Keratinocyte (primary cell): ENCODE data around the gene CYSTM1. TPM values are rescaled to one million over a fixed set of nuclear protein-coding genes. Genes with fewer than 3 reads are reported as not detected.

Experiments
- DNase-seq: peaks from one replicate; pipeline ENCODE4 v3.0.0-alpha.2; 2011; ENCODE audit warnings: low read depth, missing footprints, low spot score
- FAIRE-seq: peaks from 2 replicates; lab custom pipeline; 2011; peaks lifted over from hg19 to GRCh38; lab: Jason Lieb, UNC
- H2AFZ ChIP-seq: 2 replicates; pipeline ENCODE4 v1.6.0; 2012; ENCODE audit warnings: low read length, control low read depth, inconsistent platforms; ENCODE audit not compliant: control insufficient read depth
- H3K27ac ChIP-seq: 2 replicates; pipeline ENCODE4 v1.5.1; 2011; ENCODE audit warnings: low read length; ENCODE audit not compliant: control insufficient read depth, insufficient read depth
- H3K27me3 ChIP-seq: 3 replicates; pipeline ENCODE4 v1.6.0; 2011; ENCODE audit warnings: low read length; ENCODE audit not compliant: control insufficient read depth, insufficient read depth; ENCODE audit errors: extremely low read depth
- H3K36me3 ChIP-seq, 2 experiments: 2 replicates in 1 of 2; 3 replicates in 1 of 2; pipeline ENCODE4 v1.5.1; 2011; ENCODE audit warnings: low read length in 2 of 2, mild to moderate bottlenecking in 1 of 2; ENCODE audit not compliant: control insufficient read depth in 2 of 2, insufficient read depth in 2 of 2; ENCODE audit errors: extremely low read depth in 1 of 2
- H3K4me1 ChIP-seq: 3 replicates; pipeline ENCODE4 v1.5.1; 2011; ENCODE audit warnings: low read length; ENCODE audit not compliant: control insufficient read depth, insufficient read depth; ENCODE audit errors: extremely low read depth
- H3K4me2 ChIP-seq: 3 replicates; pipeline ENCODE4 v1.6.0; 2011; ENCODE audit warnings: low read depth, low read length; ENCODE audit not compliant: control insufficient read depth, insufficient read depth; ENCODE audit errors: extremely low read depth
- H3K4me3 ChIP-seq, 3 experiments: fragments of 200-600 bp in 1 of 3; sonication (generic) in 1 of 3; 2 replicates in 2 of 3; 3 replicates in 1 of 3; pipeline ENCODE4 v1.5.1; 2011 to 2016; ENCODE audit warnings: low read length in 3 of 3, mild to moderate bottlenecking in 3 of 3, control low read depth in 2 of 3, inconsistent platforms in 1 of 3, low read depth in 1 of 3, mixed read lengths in 1 of 3, mixed run types in 1 of 3, moderate library complexity in 1 of 3; ENCODE audit not compliant: control insufficient read depth in 2 of 3, insufficient read depth in 2 of 3; ENCODE audit errors: extremely low read depth in 1 of 3
- H3K79me2 ChIP-seq: 2 replicates; pipeline ENCODE4 v1.6.0; 2012; ENCODE audit warnings: low read length; ENCODE audit not compliant: control insufficient read depth, insufficient read depth
- H3K9ac ChIP-seq: 3 replicates; pipeline ENCODE4 v1.6.0; 2011; ENCODE audit warnings: low read length; ENCODE audit not compliant: control insufficient read depth, insufficient read depth; ENCODE audit errors: extremely low read depth
- H3K9me1 ChIP-seq: 3 replicates; pipeline ENCODE4 v1.6.0; 2011; ENCODE audit warnings: low read length; ENCODE audit not compliant: control insufficient read depth, insufficient read depth; ENCODE audit errors: extremely low read depth
- H3K9me3 ChIP-seq: 2 replicates; pipeline ENCODE4 v1.5.1; 2012; ENCODE audit warnings: low read depth, low read length; ENCODE audit not compliant: control insufficient read depth
- H4K20me1 ChIP-seq: 3 replicates; pipeline ENCODE4 v1.6.0; 2011; ENCODE audit warnings: low read length; ENCODE audit not compliant: control insufficient read depth, insufficient read depth; ENCODE audit errors: extremely low read depth
- EZH2 ChIP-seq: IDR thresholded peaks from one replicate; pipeline ENCODE4 v1.6.1; 2012; ENCODE audit warnings: inconsistent platforms, mild to moderate bottlenecking, low read length, moderate library complexity
- dilution Hi-C: fragments of 300-500 bp; cut with MboI; formaldehyde crosslinking; loops from one replicate; pipeline ENCODE4 v1.7.0; 2020; ENCODE audit warnings: low sequenced_read_pairs; ENCODE audit not compliant: extremely low pct_ligation_motif_present
- polyA plus RNA-seq, 5 experiments: library from polyadenylated mRNA; depleted of rRNA in 3 of 5; stranded (reverse) in 3 of 5; stranded (forward) in 1 of 5; unstranded in 1 of 5; fragments of >200 nt; gene quantifications; 1 replicate in 1 of 5; 2 replicates in 3 of 5; 3 replicates in 1 of 5; pipeline versions ENCODE4 v1.2.1 to v1.2.3, GENCODE V29; 2011 to 2012; ENCODE audit warnings: missing spikeins in 2 of 5, low read depth in 1 of 5, low replicate concordance in 1 of 5
- TF ChIP-seq, protein P1 (sequence below), 3 experiments: IDR thresholded peaks in 1 of 3; conservative IDR thresholded peaks in 1 of 3; optimal IDR thresholded peaks in 1 of 3; 2 replicates in 2 of 3; 3 replicates in 1 of 3; pipeline versions ENCODE3 to v1.5.1; 2011; ENCODE audit warnings: low read length in 3 of 3, mild to moderate bottlenecking in 3 of 3, moderate library complexity in 2 of 3, control low read depth in 1 of 3, inconsistent platforms in 1 of 3; ENCODE audit not compliant: insufficient read depth in 2 of 3; ENCODE audit errors: extremely low read depth in 1 of 3

CYSTM1 gene
- polyA plus RNA-seq, 1 donor (not counting 4 experiments of a cell fraction or from before 2014, with no cell fraction given) = 34.3 TPM

DNA sequence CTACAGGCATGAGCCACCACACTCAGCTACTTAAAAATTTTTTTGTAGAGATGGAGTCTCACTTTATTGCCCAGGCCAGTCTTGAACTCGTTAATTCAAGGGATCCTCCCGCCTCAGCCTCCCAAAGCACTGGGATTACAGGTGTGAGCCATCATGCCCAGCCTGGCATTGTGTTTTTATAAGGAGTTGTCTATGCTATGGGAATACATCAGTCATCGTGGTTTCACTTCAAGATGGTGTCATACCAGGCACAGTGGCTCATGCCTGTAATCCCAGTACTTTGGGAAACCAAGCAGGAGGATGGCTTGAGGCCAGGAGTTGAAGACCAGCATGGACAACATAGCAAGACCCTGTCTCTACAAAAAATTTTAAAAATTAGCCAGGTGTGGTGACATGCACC, 49.7 kb downstream of the CYSTM1 start:
- Histone ChIP-seq H3K27me3 (no peaks in the 10 kb centered on the region), H3K4me1 (peaks cover 25% of the 10 kb centered on the region), H3K9me1 (peaks cover 2% of the 10 kb centered on the region), H3K9ac (no peak overlapping the region), H3K36me3 (peaks cover 0 to 1% of the 10 kb centered on the region in 2 experiments), H3K4me2 (no peak overlapping the region), H3K79me2 (no peaks in the 10 kb centered on the region), H4K20me1 (no peaks in the 10 kb centered on the region), H3K9me3 (no peaks in the 10 kb centered on the region), H3K27ac (no peak overlapping the region), H3K4me3 (no peak overlapping the region), H2AFZ (no peak overlapping the region)
- TF ChIP-seq, protein P1, sequence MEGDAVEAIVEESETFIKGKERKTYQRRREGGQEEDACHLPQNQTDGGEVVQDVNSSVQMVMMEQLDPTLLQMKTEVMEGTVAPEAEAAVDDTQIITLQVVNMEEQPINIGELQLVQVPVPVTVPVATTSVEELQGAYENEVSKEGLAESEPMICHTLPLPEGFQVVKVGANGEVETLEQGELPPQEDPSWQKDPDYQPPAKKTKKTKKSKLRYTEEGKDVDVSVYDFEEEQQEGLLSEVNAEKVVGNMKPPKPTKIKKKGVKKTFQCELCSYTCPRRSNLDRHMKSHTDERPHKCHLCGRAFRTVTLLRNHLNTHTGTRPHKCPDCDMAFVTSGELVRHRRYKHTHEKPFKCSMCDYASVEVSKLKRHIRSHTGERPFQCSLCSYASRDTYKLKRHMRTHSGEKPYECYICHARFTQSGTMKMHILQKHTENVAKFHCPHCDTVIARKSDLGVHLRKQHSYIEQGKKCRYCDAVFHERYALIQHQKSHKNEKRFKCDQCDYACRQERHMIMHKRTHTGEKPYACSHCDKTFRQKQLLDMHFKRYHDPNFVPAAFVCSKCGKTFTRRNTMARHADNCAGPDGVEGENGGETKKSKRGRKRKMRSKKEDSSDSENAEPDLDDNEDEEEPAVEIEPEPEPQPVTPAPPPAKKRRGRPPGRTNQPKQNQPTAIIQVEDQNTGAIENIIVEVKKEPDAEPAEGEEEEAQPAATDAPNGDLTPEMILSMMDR (optimal IDR thresholded peaks at IDR 0.05 in 1 of 3, IDR thresholded peaks at IDR 0.05 in 1 of 3, conservative IDR thresholded peaks at IDR 0.05 in 1 of 3; ENCODE audit: extremely low read depth in 1 of 3, insufficient read depth in 2 of 3, low read length in 3 of 3) = no peak
- no peak for TF ChIP-seq EZH2
- no peak for FAIRE-seq
- dilution Hi-C loops = no loop called here
- DNase-seq = no peak

DNA sequence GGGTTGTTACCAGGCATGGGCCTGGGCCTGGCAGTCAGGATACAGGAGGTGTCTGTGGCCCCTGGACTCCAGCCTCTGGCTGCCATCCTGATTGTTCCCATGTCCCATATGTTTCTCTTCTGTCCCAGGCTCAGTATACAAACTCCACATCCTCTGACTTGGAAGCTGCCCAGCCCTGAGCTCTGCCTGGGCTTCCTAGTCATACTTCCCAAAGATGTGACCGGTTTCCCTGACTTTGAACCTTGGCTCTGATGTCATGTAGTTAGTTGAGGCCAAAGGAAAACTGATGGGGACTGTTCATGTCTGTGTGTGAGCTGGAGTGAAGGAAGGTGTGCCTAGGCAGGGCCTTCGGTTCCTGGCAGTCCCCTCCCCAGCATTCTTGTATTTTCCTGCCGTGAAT, 50.4 kb downstream of the CYSTM1 start:
- Histone ChIP-seq H3K4me1 (peaks cover 17% of the 10 kb centered on the region), H4K20me1 (no peaks in the 10 kb centered on the region), H3K4me3 (no peak overlapping the region), H3K79me2 (no peaks in the 10 kb centered on the region), H3K4me2 (no peak overlapping the region), H3K27me3 (no peaks in the 10 kb centered on the region), H2AFZ (no peak overlapping the region), H3K9ac (no peak overlapping the region), H3K9me1 (peaks cover 2% of the 10 kb centered on the region), H3K9me3 (no peaks in the 10 kb centered on the region), H3K36me3 (peaks cover 0 to 1% of the 10 kb centered on the region in 2 experiments), H3K27ac (no peak overlapping the region)
- TF ChIP-seq, protein P1 (optimal IDR thresholded peaks at IDR 0.05 in 1 of 3, IDR thresholded peaks at IDR 0.05 in 1 of 3, conservative IDR thresholded peaks at IDR 0.05 in 1 of 3; ENCODE audit: extremely low read depth in 1 of 3, insufficient read depth in 2 of 3, low read length in 3 of 3) = no peak
- dilution Hi-C loops = no loop called here
- FAIRE-seq (no peak), DNase-seq (no peak)
